Measurements from ENCODE around the gene TRIP12. TPM values are rescaled to one million over a fixed set of nuclear protein-coding genes. Genes with fewer than 3 reads are reported as not detected.

The TRIP12 gene
- polyA plus RNA-seq, 1 of the 3 experiments (the other 2 are of a cell fraction), result 30.3 TPM

DNA sequence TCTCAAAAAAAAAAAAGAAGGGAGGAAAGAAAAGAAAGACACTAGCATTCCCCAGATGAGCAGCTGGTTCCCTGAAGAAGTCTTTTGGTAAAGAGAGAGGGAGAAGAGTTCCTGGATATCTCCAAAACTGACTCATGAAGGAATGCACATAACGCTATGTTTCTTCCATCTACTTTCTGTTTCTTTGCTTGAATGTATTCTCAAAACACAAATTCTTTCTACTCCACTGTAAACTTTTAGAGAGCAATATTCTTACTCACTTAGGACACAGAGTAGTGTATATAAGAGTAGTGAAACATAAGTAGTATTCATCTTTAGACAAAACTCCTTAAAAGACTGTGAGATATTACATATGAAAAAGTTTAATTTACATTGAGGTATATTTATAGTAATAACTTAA is 64.2 kb downstream of the TRIP12 start:
- ChIA-PET CTCF (interaction anchor here (1.0 to 1.6 kb wide), 2 partner anchors 9 to 57 kb away, joined by 3 to 4 read pairs; no protein-coding TSS in a partner anchor), POLR2A (no interaction called here)
- Histone ChIP-seq H3K4me2 (no peak overlapping the region), H3K79me2 (ENCODE audit: insufficient read depth) (peaks cover 94% of the 10 kb centered on the region), H3K27me3 (ENCODE audit: insufficient read depth) (no peaks in the 10 kb centered on the region), H3K27ac (ENCODE audit: low read depth in 2 of 2, low read length in 1 of 2) (no peak overlapping the region), H4K20me1 (ENCODE audit: insufficient read depth) (peaks cover 36% of the 10 kb centered on the region), H3K9ac (no peak overlapping the region), H2AFZ (ENCODE audit: low read depth) (no peak overlapping the region), H3K4me1 (ENCODE audit: control insufficient read depth in 1 of 2, insufficient read depth in 2 of 2, low read depth in 1 of 2, low read length in 1 of 2) (peaks cover 4 to 9% of the 10 kb centered on the region in 2 experiments; a peak in 3 of 4 replicates), H3K36me3 (replicated peaks in 1 of 2; ENCODE audit: control insufficient read depth in 1 of 2, insufficient read depth in 2 of 2, low read length in 1 of 2) (peaks cover 32 to 51% of the 10 kb centered on the region in 2 experiments), H3K9me2 (no peaks in the 10 kb centered on the region), H3K9me3 (no peaks in the 10 kb centered on the region), H3K4me3 (ENCODE audit: low read depth in 2 of 2, low read length in 1 of 2) (no peak overlapping the region), H3F3A (replicated peaks; ENCODE audit: insufficient read depth) (peaks cover 17% of the 10 kb centered on the region)
- TF ChIP-seq, protein P1, sequence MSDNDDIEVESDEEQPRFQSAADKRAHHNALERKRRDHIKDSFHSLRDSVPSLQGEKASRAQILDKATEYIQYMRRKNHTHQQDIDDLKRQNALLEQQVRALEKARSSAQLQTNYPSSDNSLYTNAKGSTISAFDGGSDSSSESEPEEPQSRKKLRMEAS (IDR thresholded peaks at IDR 0.05; ENCODE audit: low read depth), result no peak
- no peak for TF ChIP-seq SMC3 (IDR thresholded peaks at IDR 0.05; ENCODE audit: low read depth, low read length)
- no peak for TF ChIP-seq GATA2 (CRISPR knock-in tag; IDR thresholded peaks at IDR 0.05)
- no peak for TF ChIP-seq NRF1 (IDR thresholded peaks at IDR 0.05; ENCODE audit: low read depth, low read length)
- no peak for TF ChIP-seq RXRA (IDR thresholded peaks at IDR 0.05; ENCODE audit: borderline replicate concordance, low read depth)
- TF ChIP-seq, protein P2, sequence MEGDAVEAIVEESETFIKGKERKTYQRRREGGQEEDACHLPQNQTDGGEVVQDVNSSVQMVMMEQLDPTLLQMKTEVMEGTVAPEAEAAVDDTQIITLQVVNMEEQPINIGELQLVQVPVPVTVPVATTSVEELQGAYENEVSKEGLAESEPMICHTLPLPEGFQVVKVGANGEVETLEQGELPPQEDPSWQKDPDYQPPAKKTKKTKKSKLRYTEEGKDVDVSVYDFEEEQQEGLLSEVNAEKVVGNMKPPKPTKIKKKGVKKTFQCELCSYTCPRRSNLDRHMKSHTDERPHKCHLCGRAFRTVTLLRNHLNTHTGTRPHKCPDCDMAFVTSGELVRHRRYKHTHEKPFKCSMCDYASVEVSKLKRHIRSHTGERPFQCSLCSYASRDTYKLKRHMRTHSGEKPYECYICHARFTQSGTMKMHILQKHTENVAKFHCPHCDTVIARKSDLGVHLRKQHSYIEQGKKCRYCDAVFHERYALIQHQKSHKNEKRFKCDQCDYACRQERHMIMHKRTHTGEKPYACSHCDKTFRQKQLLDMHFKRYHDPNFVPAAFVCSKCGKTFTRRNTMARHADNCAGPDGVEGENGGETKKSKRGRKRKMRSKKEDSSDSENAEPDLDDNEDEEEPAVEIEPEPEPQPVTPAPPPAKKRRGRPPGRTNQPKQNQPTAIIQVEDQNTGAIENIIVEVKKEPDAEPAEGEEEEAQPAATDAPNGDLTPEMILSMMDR (IDR thresholded peaks at IDR 0.05), result no peak
- TF ChIP-seq FOSL2 (IDR thresholded peaks at IDR 0.05; ENCODE audit: borderline replicate concordance, low read depth), result no peak
- TF ChIP-seq, protein P3, sequence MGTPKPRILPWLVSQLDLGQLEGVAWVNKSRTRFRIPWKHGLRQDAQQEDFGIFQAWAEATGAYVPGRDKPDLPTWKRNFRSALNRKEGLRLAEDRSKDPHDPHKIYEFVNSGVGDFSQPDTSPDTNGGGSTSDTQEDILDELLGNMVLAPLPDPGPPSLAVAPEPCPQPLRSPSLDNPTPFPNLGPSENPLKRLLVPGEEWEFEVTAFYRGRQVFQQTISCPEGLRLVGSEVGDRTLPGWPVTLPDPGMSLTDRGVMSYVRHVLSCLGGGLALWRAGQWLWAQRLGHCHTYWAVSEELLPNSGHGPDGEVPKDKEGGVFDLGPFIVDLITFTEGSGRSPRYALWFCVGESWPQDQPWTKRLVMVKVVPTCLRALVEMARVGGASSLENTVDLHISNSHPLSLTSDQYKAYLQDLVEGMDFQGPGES (IDR thresholded peaks at IDR 0.05; ENCODE audit: low read depth, low read length), result no peak
- TF ChIP-seq, protein P4, sequence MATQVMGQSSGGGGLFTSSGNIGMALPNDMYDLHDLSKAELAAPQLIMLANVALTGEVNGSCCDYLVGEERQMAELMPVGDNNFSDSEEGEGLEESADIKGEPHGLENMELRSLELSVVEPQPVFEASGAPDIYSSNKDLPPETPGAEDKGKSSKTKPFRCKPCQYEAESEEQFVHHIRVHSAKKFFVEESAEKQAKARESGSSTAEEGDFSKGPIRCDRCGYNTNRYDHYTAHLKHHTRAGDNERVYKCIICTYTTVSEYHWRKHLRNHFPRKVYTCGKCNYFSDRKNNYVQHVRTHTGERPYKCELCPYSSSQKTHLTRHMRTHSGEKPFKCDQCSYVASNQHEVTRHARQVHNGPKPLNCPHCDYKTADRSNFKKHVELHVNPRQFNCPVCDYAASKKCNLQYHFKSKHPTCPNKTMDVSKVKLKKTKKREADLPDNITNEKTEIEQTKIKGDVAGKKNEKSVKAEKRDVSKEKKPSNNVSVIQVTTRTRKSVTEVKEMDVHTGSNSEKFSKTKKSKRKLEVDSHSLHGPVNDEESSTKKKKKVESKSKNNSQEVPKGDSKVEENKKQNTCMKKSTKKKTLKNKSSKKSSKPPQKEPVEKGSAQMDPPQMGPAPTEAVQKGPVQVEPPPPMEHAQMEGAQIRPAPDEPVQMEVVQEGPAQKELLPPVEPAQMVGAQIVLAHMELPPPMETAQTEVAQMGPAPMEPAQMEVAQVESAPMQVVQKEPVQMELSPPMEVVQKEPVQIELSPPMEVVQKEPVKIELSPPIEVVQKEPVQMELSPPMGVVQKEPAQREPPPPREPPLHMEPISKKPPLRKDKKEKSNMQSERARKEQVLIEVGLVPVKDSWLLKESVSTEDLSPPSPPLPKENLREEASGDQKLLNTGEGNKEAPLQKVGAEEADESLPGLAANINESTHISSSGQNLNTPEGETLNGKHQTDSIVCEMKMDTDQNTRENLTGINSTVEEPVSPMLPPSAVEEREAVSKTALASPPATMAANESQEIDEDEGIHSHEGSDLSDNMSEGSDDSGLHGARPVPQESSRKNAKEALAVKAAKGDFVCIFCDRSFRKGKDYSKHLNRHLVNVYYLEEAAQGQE (IDR thresholded peaks at IDR 0.05; ENCODE audit: low read depth, low read length), result no peak
- no peak for TF ChIP-seq TEAD4 (IDR thresholded peaks at IDR 0.05; ENCODE audit: borderline replicate concordance, insufficient read depth)
- no peak for TF ChIP-seq GABPA (IDR thresholded peaks at IDR 0.05; ENCODE audit: low read depth)
- no peak for TF ChIP-seq FOXJ3 (CRISPR knock-in tag; IDR thresholded peaks at IDR 0.05)
- no peak for TF ChIP-seq RAD21 (IDR thresholded peaks at IDR 0.05; ENCODE audit: low read length)
- TF ChIP-seq SIN3A (IDR thresholded peaks at IDR 0.05; ENCODE audit: borderline replicate concordance, low read depth, low read length), result no peak
- no peak for TF ChIP-seq NFIC (IDR thresholded peaks at IDR 0.05; ENCODE audit: borderline replicate concordance)
- no peak for TF ChIP-seq JUND (IDR thresholded peaks at IDR 0.05)
- 96% methylated on average over 1 of the region's 1 CpG for WGBS (ENCODE audit: low lambda C conversion rate)
- no peak for DNase-seq

Data from SK-N-SH (cell line).